Skeletal muscle tissue (tissue), 4 donors: ENCODE results near the gene CNTN5. TPM values are rescaled to one million over a fixed set of nuclear protein-coding genes. Genes with fewer than 3 reads are reported as not detected.

Source experiments
- H3K27ac ChIP-seq: one replicate; pipeline ENCODE4 v1.7.0; 2013; ENCODE audit warnings: mild to moderate bottlenecking, low read depth, low read length, inconsistent platforms
- H3K27me3 ChIP-seq, 3 donors: one replicate each; pipeline ENCODE4 v1.7.0; 2013; ENCODE audit warnings: low read length in 3 of 3; ENCODE audit not compliant: control insufficient read depth in 3 of 3, insufficient read depth in 3 of 3
- H3K36me3 ChIP-seq, 3 donors: one replicate each; pipeline ENCODE4 v1.7.0; 2013; ENCODE audit warnings: low read length in 3 of 3; ENCODE audit not compliant: control insufficient read depth in 3 of 3, insufficient read depth in 3 of 3
- H3K4me1 ChIP-seq, 3 donors: one replicate each; pipeline ENCODE4 v1.7.0; 2013; ENCODE audit warnings: low read length in 3 of 3, mild to moderate bottlenecking in 3 of 3; ENCODE audit not compliant: control insufficient read depth in 3 of 3, insufficient read depth in 3 of 3
- H3K4me3 ChIP-seq, 3 donors: one replicate each; pipeline ENCODE4 v1.7.0; 2013; ENCODE audit warnings: low read length in 3 of 3
- H3K9ac ChIP-seq, 3 donors: one replicate each; pipeline ENCODE4 v1.7.0; 2013; ENCODE audit warnings: low read length in 3 of 3, mild to moderate bottlenecking in 3 of 3, moderate library complexity in 2 of 3, low read depth in 1 of 3
- H3K9me3 ChIP-seq, 3 donors: one replicate each; pipeline ENCODE4 v1.7.0; 2013; ENCODE audit warnings: low read length in 3 of 3; ENCODE audit not compliant: control insufficient read depth in 3 of 3
- total RNA-seq: library from RNA; depleted of rRNA; stranded (reverse); fragments of >200 nt; gene quantifications from one replicate; pipeline ENCODE4 v1.2.3, GENCODE V29; 2014
- donor health status: Osteomylitis.

CNTN5 gene
- total RNA-seq, 1 donor from 2014 or later, result 10.4 TPM

DNA sequence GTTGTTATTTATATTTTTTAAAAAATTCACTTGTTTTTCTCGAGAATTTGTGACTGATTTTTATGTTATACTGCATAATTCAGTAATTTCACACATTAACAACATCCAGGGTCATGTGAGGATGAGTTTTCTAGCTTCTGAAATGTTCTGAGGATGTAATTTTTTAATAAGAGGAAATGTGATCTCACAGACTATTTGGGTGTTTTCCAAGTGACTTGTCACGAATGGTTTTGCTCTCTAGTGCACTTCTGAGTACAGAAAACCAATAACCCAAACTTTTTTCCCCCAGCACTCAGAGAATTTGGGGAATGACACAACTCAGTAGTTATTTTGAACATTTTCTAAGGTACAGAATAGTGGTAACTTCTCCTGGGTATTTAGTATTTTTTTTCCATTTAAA lies 845.2 kb downstream of the CNTN5 start:
- Histone ChIP-seq H3K27ac (no peak overlapping the region), H3K9ac (no peak overlapping the region), H3K4me1 (no peaks in the 10 kb centered on the region)

DNA sequence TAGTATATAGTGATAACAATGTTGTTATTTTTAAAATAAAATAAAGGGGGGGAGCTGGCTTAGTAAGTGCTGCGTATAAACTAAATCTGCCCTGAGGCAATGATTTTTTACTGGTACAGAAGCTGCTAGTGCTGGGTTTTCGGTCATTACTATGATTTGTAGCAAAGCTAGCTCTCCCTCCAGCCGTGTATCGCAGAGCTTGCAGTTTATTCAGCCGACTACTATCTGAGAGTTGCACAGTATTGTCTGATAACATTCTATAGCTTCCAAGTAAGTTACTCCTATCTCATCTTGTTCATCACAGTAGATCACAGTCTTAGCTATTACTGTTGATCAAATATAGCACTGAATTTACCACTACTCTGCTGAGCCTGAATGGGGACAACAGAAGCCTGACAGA lies 860.9 kb downstream of the CNTN5 start:
- Histone ChIP-seq H3K9ac (no peak overlapping the region), H3K4me3 (no peak overlapping the region), H3K27me3 (no peaks in the 10 kb centered on the region), H3K4me1 (no peaks in the 10 kb centered on the region), H3K27ac (no peak overlapping the region), H3K36me3 (no peaks in the 10 kb centered on the region), H3K9me3 (no peaks in the 10 kb centered on the region)

More for the DNA sequence above, 845.2 kb downstream of the CNTN5 start:
- Histone ChIP-seq H3K36me3 (no peaks in the 10 kb centered on the region), H3K27me3 (no peaks in the 10 kb centered on the region), H3K4me3 (no peak overlapping the region), H3K9me3 (no peaks in the 10 kb centered on the region)

DNA sequence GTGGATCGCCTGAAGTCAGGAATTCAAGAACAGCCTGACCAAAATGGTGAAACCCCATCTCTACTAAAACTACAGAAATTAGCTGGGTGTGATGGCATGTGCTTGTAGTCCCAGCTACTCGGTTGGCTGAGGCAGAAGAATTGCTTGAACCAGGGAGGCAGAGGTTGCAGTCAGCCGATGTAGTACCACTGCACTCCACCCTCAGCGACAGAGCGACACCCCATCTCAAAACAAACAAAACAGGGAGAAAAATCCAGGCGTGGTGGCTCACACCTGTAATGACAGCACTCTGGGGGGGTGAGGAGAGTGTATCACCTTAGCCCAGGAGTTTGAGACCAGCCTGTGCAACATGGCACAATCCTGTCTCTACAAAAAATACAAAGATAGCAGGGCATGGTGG lies 864.0 kb downstream of the CNTN5 start:
- Histone ChIP-seq H3K27me3 (no peaks in the 10 kb centered on the region), H3K9me3 (no peaks in the 10 kb centered on the region), H3K4me1 (no peaks in the 10 kb centered on the region), H3K9ac (no peak overlapping the region), H3K36me3 (no peaks in the 10 kb centered on the region), H3K27ac (no peak overlapping the region), H3K4me3 (no peak overlapping the region)

DNA sequence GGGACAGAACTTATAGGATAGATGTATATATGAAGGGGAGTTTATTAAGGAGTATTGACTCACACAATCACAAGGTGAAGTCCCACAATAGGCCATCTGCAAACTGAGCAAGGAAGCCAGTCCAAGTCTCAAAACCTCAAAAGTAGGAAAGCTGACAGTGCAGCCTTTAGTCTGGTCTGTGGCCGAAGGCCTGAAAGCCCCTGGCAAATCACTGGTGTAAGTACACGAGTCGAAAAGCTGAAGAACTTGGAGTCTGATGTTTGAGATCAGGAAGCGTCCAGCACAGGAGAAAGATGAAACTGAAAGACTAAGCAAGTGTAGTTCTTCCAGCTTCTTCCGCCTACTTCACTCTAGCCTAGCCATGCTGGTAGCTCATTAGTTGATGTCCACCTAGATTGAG lies 866.7 kb downstream of the CNTN5 start:
- no peaks in the 10 kb centered on the region for H3K36me3 ChIP-seq
- H3K27me3 ChIP-seq, result no peaks in the 10 kb centered on the region
- H3K27ac ChIP-seq, result no peak overlapping the region
- no peaks in the 10 kb centered on the region for H3K4me1 ChIP-seq
- H3K9ac ChIP-seq, result no peak overlapping the region
- no peak overlapping the region for H3K4me3 ChIP-seq
- H3K9me3 ChIP-seq, result no peaks in the 10 kb centered on the region

DNA sequence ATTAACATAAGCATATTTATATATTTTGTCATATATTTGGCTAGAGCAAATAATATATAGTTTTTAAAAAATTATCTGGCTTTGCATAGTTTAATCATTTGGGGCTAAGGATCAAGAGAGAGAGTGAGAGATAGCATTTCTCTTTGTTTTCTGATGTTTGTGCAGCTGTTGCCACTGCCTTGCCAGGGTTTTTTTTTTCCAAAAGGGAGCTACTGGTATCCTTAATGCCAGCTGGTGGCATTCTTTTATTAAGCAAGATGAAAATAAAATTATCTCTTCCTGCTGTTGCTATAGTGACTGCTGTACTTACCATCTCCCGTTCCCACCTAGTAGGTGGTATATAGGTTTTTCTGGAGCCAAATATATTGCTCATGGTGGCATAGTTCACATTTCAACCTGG lies 873.1 kb downstream of the CNTN5 start:
- Histone ChIP-seq H3K9me3 (peaks cover 0 to 7% (median 0%) of the 10 kb centered on the region in 3 donors), H3K9ac (no peak overlapping the region), H3K27ac (no peak overlapping the region), H3K4me1 (no peaks in the 10 kb centered on the region), H3K36me3 (no peaks in the 10 kb centered on the region), H3K27me3 (no peaks in the 10 kb centered on the region), H3K4me3 (no peak overlapping the region)

DNA sequence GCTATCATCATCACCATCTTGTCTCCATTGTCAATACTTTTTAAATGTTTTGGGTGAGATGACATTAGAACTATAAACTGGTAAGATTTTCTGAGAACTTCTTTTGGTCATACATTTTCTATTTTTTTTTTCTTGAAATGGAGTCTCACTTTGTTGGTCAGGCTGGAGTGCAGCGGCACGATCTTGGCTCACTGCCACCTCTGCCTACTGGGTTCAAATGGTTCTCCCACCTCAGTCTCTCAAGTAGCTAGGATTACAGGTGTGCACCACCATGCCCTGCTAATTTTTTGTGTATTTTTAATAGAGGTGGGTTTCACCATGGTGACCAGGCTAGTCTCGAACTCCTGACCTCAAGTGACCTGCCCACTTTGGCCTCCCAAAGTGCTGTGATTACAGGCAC lies 880.4 kb downstream of the CNTN5 start:
- Histone ChIP-seq H3K27me3 (no peaks in the 10 kb centered on the region), H3K27ac (no peak overlapping the region), H3K4me3 (no peak overlapping the region), H3K9me3 (peaks cover 0 to 4% (median 0%) of the 10 kb centered on the region in 3 donors), H3K9ac (no peak overlapping the region), H3K36me3 (no peaks in the 10 kb centered on the region), H3K4me1 (no peaks in the 10 kb centered on the region)

DNA sequence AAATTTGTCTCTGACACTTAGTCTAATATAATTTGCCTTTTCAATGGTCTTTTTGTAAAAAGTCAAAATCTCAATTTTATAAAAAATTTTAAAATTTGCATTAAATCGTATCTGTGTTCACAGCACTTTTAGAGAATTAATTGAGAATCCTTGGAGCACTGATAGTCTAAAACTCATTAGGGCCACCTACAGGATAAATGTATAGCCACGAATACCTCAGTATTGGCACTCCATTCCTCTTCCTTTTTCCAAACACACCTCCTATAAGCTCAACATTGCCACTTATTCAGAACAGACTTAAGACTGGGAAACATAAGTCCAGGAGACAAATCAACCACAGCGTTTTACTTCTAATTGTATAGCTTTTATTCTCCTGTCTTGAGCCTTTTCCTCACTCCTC lies 890.4 kb downstream of the CNTN5 start:
- H3K9ac ChIP-seq, result no peak overlapping the region
- H3K4me3 ChIP-seq, result no peak overlapping the region
- H3K4me1 ChIP-seq, result no peaks in the 10 kb centered on the region
- no peak overlapping the region for H3K27ac ChIP-seq
- H3K9me3 ChIP-seq, result no peaks in the 10 kb centered on the region
- H3K36me3 ChIP-seq, result no peaks in the 10 kb centered on the region
- H3K27me3 ChIP-seq, result no peaks in the 10 kb centered on the region

DNA sequence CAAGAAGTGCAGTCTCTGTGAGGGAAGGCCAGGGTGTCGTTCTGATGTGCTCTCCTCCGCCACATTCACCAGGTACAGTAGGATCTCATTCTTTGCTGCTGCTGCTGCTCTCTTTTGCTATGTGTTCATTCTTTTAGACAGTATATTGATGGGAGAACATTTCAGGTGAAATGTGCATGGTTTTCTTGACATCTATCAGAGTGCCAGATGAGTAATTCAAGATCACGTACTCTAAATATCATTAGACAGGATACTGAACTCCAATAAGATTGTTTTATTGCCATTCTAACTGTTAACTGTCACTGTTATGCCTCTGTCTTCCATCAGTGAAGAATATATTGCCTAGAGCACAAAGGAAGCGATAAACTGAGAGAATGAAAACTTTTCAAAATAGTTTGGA lies 895.3 kb downstream of the CNTN5 start:
- no peak overlapping the region for H3K9ac ChIP-seq
- H3K27me3 ChIP-seq, result no peaks in the 10 kb centered on the region
- H3K36me3 ChIP-seq, result no peaks in the 10 kb centered on the region
- peaks cover 0 to 2% (median 0%) of the 10 kb centered on the region in 3 donors for H3K9me3 ChIP-seq
- H3K4me3 ChIP-seq, result no peak overlapping the region
- H3K4me1 ChIP-seq, result no peaks in the 10 kb centered on the region
- no peak overlapping the region for H3K27ac ChIP-seq

GRCh38 chr11:99918761-99919160 lies 898.0 kb downstream of the CNTN5 start:
- Histone ChIP-seq H3K4me1 (no peaks in the 10 kb centered on the region), H3K27me3 (no peaks in the 10 kb centered on the region), H3K9me3 (peaks cover 0 to 2% (median 0%) of the 10 kb centered on the region in 3 donors), H3K36me3 (no peaks in the 10 kb centered on the region), H3K4me3 (no peak overlapping the region), H3K9ac (no peak overlapping the region), H3K27ac (no peak overlapping the region)

DNA sequence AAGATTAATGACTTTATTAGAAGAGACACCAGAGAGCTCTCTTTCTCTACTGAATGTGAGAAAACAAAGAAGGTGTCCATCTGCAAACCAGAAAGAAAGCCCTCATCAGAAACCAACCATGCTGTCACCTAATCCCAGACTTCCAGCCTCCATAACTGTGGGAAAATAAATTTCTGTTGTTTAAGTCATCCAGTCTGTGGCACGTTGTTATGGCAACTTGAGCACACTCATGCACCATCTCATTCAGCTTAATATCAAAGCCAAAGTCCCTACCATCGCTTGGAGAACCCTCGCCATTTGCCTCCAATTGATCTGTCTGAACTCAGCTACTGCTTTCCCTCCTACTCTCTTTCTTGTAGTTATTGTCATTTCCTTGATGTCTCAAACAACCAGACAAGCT lies 900.2 kb downstream of the CNTN5 start:
- H3K27me3 ChIP-seq, result no peaks in the 10 kb centered on the region
- no peaks in the 10 kb centered on the region for H3K4me1 ChIP-seq
- H3K9ac ChIP-seq, result no peak overlapping the region
- H3K4me3 ChIP-seq, result no peak overlapping the region
- H3K36me3 ChIP-seq, result no peaks in the 10 kb centered on the region
- H3K9me3 ChIP-seq, result peaks cover 0 to 2% (median 0%) of the 10 kb centered on the region in 3 donors
- no peak overlapping the region for H3K27ac ChIP-seq

DNA sequence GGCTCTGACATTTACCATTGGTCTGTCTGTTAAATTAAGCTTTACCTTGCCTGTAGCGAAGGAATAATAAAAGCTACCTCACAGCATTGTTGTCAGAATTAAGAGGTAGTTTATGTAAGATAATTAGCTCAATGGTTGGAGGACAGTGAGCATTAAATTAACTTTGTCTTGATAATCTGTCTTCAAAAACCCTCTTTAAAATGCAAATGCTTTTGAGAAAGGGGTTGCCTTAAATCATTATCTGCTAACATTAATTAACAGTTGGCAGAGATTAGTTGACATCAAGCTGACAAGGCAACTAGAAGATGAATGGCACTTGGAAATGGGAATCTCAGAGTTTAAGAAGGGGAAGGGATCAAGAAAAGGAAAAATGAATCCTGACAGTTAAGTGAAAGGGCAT lies 905.2 kb downstream of the CNTN5 start:
- no peak overlapping the region for H3K9ac ChIP-seq
- no peaks in the 10 kb centered on the region for H3K9me3 ChIP-seq
- no peak overlapping the region for H3K4me3 ChIP-seq
- H3K27ac ChIP-seq, result no peak overlapping the region
- no peaks in the 10 kb centered on the region for H3K36me3 ChIP-seq
- H3K27me3 ChIP-seq, result no peaks in the 10 kb centered on the region
- no peaks in the 10 kb centered on the region for H3K4me1 ChIP-seq
